ENCODE data around the gene RNF223. TPM values are rescaled to one million over a fixed set of nuclear protein-coding genes. Genes with fewer than 3 reads are reported as not detected.

Gene RNF223
- total and polyA plus RNA-seq, 2 donors (not counting 3 experiments of a cell fraction or from before 2014, with no cell fraction given): not detected

GRCh38 chr1:1033009-1033587, 41.0 kb downstream of the RNF223 start:
- Histone ChIP-seq H3K4me2 (ENCODE audit: insufficient read depth, low read length) (peak overlapping the region; percentile 38), H3K9me1 (replicated peaks; ENCODE audit: control insufficient read depth, extremely low read depth, insufficient read depth, low read length) (no peaks in the 10 kb centered on the region), H3K9me3 (replicated peaks; ENCODE audit: control insufficient read depth, insufficient read depth, low read length) (no peaks in the 10 kb centered on the region), H3K36me3 (ENCODE audit: control insufficient read depth in 2 of 2, extremely low read depth in 1 of 2, insufficient read depth in 2 of 2, low read length in 2 of 2) (peaks cover 0 to 10% of the 10 kb centered on the region in 2 experiments), H3K9ac (replicated peaks; ENCODE audit: extremely low read depth, insufficient read depth, low read length) (no peak overlapping the region), H3K27ac (ENCODE audit: insufficient read depth, low read depth, low read length) (no peak overlapping the region), H3K79me2 (ENCODE audit: control insufficient read depth, insufficient read depth, low read length) (no peaks in the 10 kb centered on the region), H3K4me3 (replicated peaks in 1 of 3; ENCODE audit: insufficient read depth in 1 of 3, low read depth in 1 of 3, low read length in 3 of 3) (peak overlapping the region in 1 of 3 experiments; percentile 20), H2AFZ (ENCODE audit: low read depth, low read length) (no peak overlapping the region), H4K20me1 (replicated peaks; ENCODE audit: control insufficient read depth, extremely low read depth, insufficient read depth, low read length) (no peaks in the 10 kb centered on the region), H3K4me1 (ENCODE audit: control insufficient read depth, extremely low read depth, insufficient read depth, low read length) (no peaks in the 10 kb centered on the region), H3K27me3 (ENCODE audit: control insufficient read depth in 2 of 2, insufficient read depth in 2 of 2, low read length in 2 of 2) (no peaks in the 10 kb centered on the region)
- CTCF ChIA-PET: interaction anchor here (0.8 to 3.3 kb wide), 8 partner anchors 31 to 258 kb away, joined by 3 to 19 read pairs (median 4); partner anchors contain the start of gene B3GALT6
- TF ChIP-seq CTCF (IDR thresholded peaks at IDR 0.05; ENCODE audit: extremely low read depth in 1 of 2, insufficient read depth in 1 of 2, low read depth in 1 of 2, low read length in 2 of 2) (peak; percentile 76 to 90), POLR2AphosphoS5 (IDR thresholded peaks at IDR 0.05; ENCODE audit: insufficient read depth, low read depth, low read length) (peak; percentile 10), JUN (IDR thresholded peaks at IDR 0.05; ENCODE audit: borderline replicate concordance, insufficient read depth, insufficient read length, low read depth) (no peak)
- dilution Hi-C loops (cut with MboI; ENCODE audit: extremely low pct_ligation_motif_present, low sequenced_read_pairs) (no loop called here), intact Hi-C loops (cut with micrococcal nuclease) (loop anchor here (1.0 to 2.0 kb wide), 4 partner anchors 26 to 257 kb away; partner anchors contain the start of gene C1orf159)
- FAIRE-seq (peak; percentile 8), DNase-seq (ENCODE audit: low read depth, low spot score) (peak; percentile 80)
- POLR2A ChIA-PET: no interaction called here
- no TSS peak for BruUV-seq (replicated peaks)

- H3K79me2 ChIP-seq (ENCODE audit: control insufficient read depth, insufficient read depth, low read length): no peaks in the 10 kb centered on the region
- intact Hi-C loops (cut with micrococcal nuclease): loop anchor here (2.0 kb wide), 2 partner anchors 26 to 84 kb away; partner anchors contain the start of gene C1orf159
- DNase-seq (ENCODE audit: low read depth, low spot score): no peak
- H3K27ac ChIP-seq (ENCODE audit: insufficient read depth, low read depth, low read length): no peak overlapping the region
- CTCF ChIA-PET: interaction anchor here (1.0 to 3.3 kb wide), 11 partner anchors 9 to 259 kb away, joined by 3 to 19 read pairs (median 4); partner anchors contain the start of gene AGRN
- dilution Hi-C loops (cut with MboI; ENCODE audit: extremely low pct_ligation_motif_present, low sequenced_read_pairs): no loop called here
- no peak for TF ChIP-seq MAX (IDR thresholded peaks at IDR 0.05; ENCODE audit: insufficient read depth, insufficient read length)
- TF ChIP-seq EZH2 (IDR thresholded peaks at IDR 0.05; ENCODE audit: borderline replicate concordance, low read depth, low read length, severe bottlenecking): no peak
- no peak for TF ChIP-seq CTCF (IDR thresholded peaks at IDR 0.05; ENCODE audit: extremely low read depth in 1 of 2, insufficient read depth in 1 of 2, low read depth in 1 of 2, low read length in 2 of 2)
- TF ChIP-seq MYC (IDR thresholded peaks at IDR 0.05; ENCODE audit: low read depth, low read length): no peak
- no peak for TF ChIP-seq POLR2A (IDR thresholded peaks at IDR 0.05; ENCODE audit: low read depth, low read length)
- no peak for TF ChIP-seq GATA2 (IDR thresholded peaks at IDR 0.05; ENCODE audit: insufficient read depth, insufficient read length, low read depth, low read length)
- no peak for TF ChIP-seq POLR2AphosphoS5 (IDR thresholded peaks at IDR 0.05; ENCODE audit: insufficient read depth, low read depth, low read length)
- BruUV-seq (replicated peaks): no TSS peak
- H3K4me1 ChIP-seq (ENCODE audit: control insufficient read depth, extremely low read depth, insufficient read depth, low read length): no peaks in the 10 kb centered on the region
- H3K27me3 ChIP-seq (ENCODE audit: control insufficient read depth in 2 of 2, insufficient read depth in 2 of 2, low read length in 2 of 2): no peaks in the 10 kb centered on the region
- no peaks in the 10 kb centered on the region for H3K9me3 ChIP-seq (replicated peaks; ENCODE audit: control insufficient read depth, insufficient read depth, low read length)
- H4K20me1 ChIP-seq (replicated peaks; ENCODE audit: control insufficient read depth, extremely low read depth, insufficient read depth, low read length): no peaks in the 10 kb centered on the region
- POLR2A ChIA-PET: interaction anchor here (0.7 kb wide), 1 partner anchor 398 kb away, joined by 3 read pairs; no protein-coding TSS in a partner anchor
- H3K9me1 ChIP-seq (replicated peaks; ENCODE audit: control insufficient read depth, extremely low read depth, insufficient read depth, low read length): no peaks in the 10 kb centered on the region
- FAIRE-seq: no peak
- H3K4me3 ChIP-seq (replicated peaks in 1 of 3; ENCODE audit: insufficient read depth in 1 of 3, low read depth in 1 of 3, low read length in 3 of 3): no peak overlapping the region
- H3K9ac ChIP-seq (replicated peaks; ENCODE audit: extremely low read depth, insufficient read depth, low read length): no peak overlapping the region
- H3K4me2 ChIP-seq (ENCODE audit: insufficient read depth, low read length): no peak overlapping the region
- H2AFZ ChIP-seq (ENCODE audit: low read depth, low read length): no peak overlapping the region
- peaks cover 0 to 10% of the 10 kb centered on the region in 2 experiments for H3K36me3 ChIP-seq (ENCODE audit: control insufficient read depth in 2 of 2, extremely low read depth in 1 of 2, insufficient read depth in 2 of 2, low read length in 2 of 2)
Observed at GRCh38 chr1:1032424-1032823, 41.7 kb downstream of the RNF223 start.
